ENCODE measurements around the gene NIPSNAP3A. TPM values are rescaled to one million over a fixed set of nuclear protein-coding genes. Genes with fewer than 3 reads are reported as not detected.

The NIPSNAP3A gene
- total RNA-seq, 1 experiment from 2014 or later: 6.9 TPM

- TF ChIP-seq POLR2A (IDR thresholded peaks at IDR 0.05; ENCODE audit: borderline replicate concordance, extremely low read depth, insufficient read depth, insufficient read length) (no peak), ZFX (IDR thresholded peaks at IDR 0.05) (no peak), ZBTB33 (IDR thresholded peaks at IDR 0.05; ENCODE audit: extremely low read depth, insufficient replicate concordance, low read length) (no peak), EZH2phosphoT487 (IDR thresholded peaks at IDR 0.05; ENCODE audit: borderline replicate concordance) (no peak), ZNF274 (IDR thresholded peaks at IDR 0.05; ENCODE audit: low read depth, low read length) (no peak), EGR1 (IDR thresholded peaks at IDR 0.05; ENCODE audit: low read depth) (no peak), RAD21 (IDR thresholded peaks at IDR 0.05; ENCODE audit: low read depth) (no peak), CTCF (IDR thresholded peaks at IDR 0.05 in 2 of 3, conservative IDR thresholded peaks at IDR 0.05 in 1 of 3; ENCODE audit: borderline replicate concordance in 1 of 3, insufficient read depth in 1 of 3, low read depth in 2 of 3, low read length in 2 of 3) (no peak), SRF (IDR thresholded peaks at IDR 0.05; ENCODE audit: low read depth) (no peak), REST (IDR thresholded peaks at IDR 0.05; ENCODE audit: low read depth) (no peak), SIN3A (IDR thresholded peaks at IDR 0.05; ENCODE audit: low read depth) (no peak), JUND (IDR thresholded peaks at IDR 0.05) (no peak), CBX3 (IDR thresholded peaks at IDR 0.05; ENCODE audit: low read depth) (no peak), TCF7L2 (IDR thresholded peaks at IDR 0.05; ENCODE audit: borderline replicate concordance, extremely low read depth, insufficient read depth, insufficient read length) (no peak), YY1 (IDR thresholded peaks at IDR 0.05; ENCODE audit: extremely low read depth, insufficient replicate concordance, low read depth, low read length) (no peak), ATF3 (IDR thresholded peaks at IDR 0.05) (no peak), ELF1 (IDR thresholded peaks at IDR 0.05; ENCODE audit: borderline replicate concordance, low read depth) (no peak)
- no peaks in the 10 kb centered on the region for H3K9me3 ChIP-seq (ENCODE audit: control insufficient read depth in 1 of 2, insufficient read depth in 1 of 2, low read depth in 1 of 2, low read length in 2 of 2)
- H3K36me3 ChIP-seq (ENCODE audit: control insufficient read depth in 1 of 2, insufficient read depth in 2 of 2, low read length in 2 of 2): no peaks in the 10 kb centered on the region
- intact Hi-C loops (cut with micrococcal nuclease): no loop called here
- H4K20me1 ChIP-seq (ENCODE audit: insufficient read depth): no peaks in the 10 kb centered on the region
- no peak for ATAC-seq
- no peaks in the 10 kb centered on the region for H3K79me2 ChIP-seq (ENCODE audit: insufficient read depth, low read length)
- no peaks in the 10 kb centered on the region for H3K9me2 ChIP-seq (ENCODE audit: insufficient read depth)
- no peak for DNase-seq (ENCODE audit: low read depth, low spot score)
- ChIA-PET POLR2A (no interaction called here), RAD21 (ENCODE audit: low non-redundant PET in 1 of 2, low total read pairs in 2 of 2, uncharacterized antibody in 2 of 2, unreplicated experiment in 2 of 2) (no interaction called here), CTCF (no interaction called here)
- no peak overlapping the region for H3K4me3 ChIP-seq (replicated peaks in 1 of 2; ENCODE audit: low read depth in 1 of 2, low read length in 2 of 2)
- 0 out of 2 replicates have a peak, but pooled peaks cover 4% of the 10 kb centered on the region for H3K27me3 ChIP-seq (ENCODE audit: insufficient read depth, low read length)
- H3K4me1 ChIP-seq (ENCODE audit: control insufficient read depth in 1 of 2, insufficient read depth in 2 of 2, low read length in 2 of 2): no peaks in the 10 kb centered on the region
- no TSS peak for BruUV-seq (replicated peaks)
- no peak overlapping the region for H3K27ac ChIP-seq (ENCODE audit: low read depth, low read length)
- no peak overlapping the region for H3K9ac ChIP-seq (ENCODE audit: low read length)
- H3K4me2 ChIP-seq (ENCODE audit: low read length): no peak overlapping the region
- no peak overlapping the region for H2AFZ ChIP-seq (ENCODE audit: low read depth, low read length, poor library complexity, severe bottlenecking)
Measured at GRCh38 chr9:104776797-104777196, 29.3 kb downstream of the NIPSNAP3A start.

Data from HCT116 (cell line).